Measurements from ENCODE around the gene P3H2.

P3H2 gene

GRCh38 chr3:190012784-190013183 lies 107.9 kb downstream of the P3H2 start:
- no peak overlapping the region for H3K4me2 ChIP-seq
- no peaks in the 10 kb centered on the region for H3K36me3 ChIP-seq (ENCODE audit: insufficient read depth)
- H3K4me1 ChIP-seq (ENCODE audit: low read depth, poor library complexity, severe bottlenecking) = no peaks in the 10 kb centered on the region
- no peaks in the 10 kb centered on the region for H4K20me1 ChIP-seq (ENCODE audit: insufficient read depth)
- no peak overlapping the region for H2AFZ ChIP-seq (ENCODE audit: low read depth)
- no peak overlapping the region for H3K9ac ChIP-seq
- no peak overlapping the region for H3K27ac ChIP-seq
- TF ChIP-seq CTCF (conservative IDR thresholded peaks at IDR 0.05; ENCODE audit: low read depth, low read length) = no peak
- no peak overlapping the region for H3K4me3 ChIP-seq (IDR thresholded peaks at IDR 0.05; ENCODE audit: insufficient read depth, low read depth, low read length)
- no peaks in the 10 kb centered on the region for H3K27me3 ChIP-seq (ENCODE audit: insufficient read depth, low read depth)
- H3K79me2 ChIP-seq (ENCODE audit: insufficient read depth, low read depth) = no peaks in the 10 kb centered on the region

- no peaks in the 10 kb centered on the region for H3K4me1 ChIP-seq (ENCODE audit: low read depth, poor library complexity, severe bottlenecking)
- no peak overlapping the region for H3K27ac ChIP-seq
- H3K9ac ChIP-seq = no peak overlapping the region
Observed at GRCh38 chr3:190012314-190012782, 108.3 kb downstream of the P3H2 start.

GRCh38 chr3:190010486-190010885 lies 110.2 kb downstream of the P3H2 start:
- no peaks in the 10 kb centered on the region for H4K20me1 ChIP-seq (ENCODE audit: insufficient read depth)

More at GRCh38 chr3:190012314-190012782, 108.3 kb downstream of the P3H2 start:
- no peak overlapping the region for H3K4me3 ChIP-seq (IDR thresholded peaks at IDR 0.05; ENCODE audit: insufficient read depth, low read depth, low read length)
- no peaks in the 10 kb centered on the region for H3K36me3 ChIP-seq (ENCODE audit: insufficient read depth)
- TF ChIP-seq CTCF (conservative IDR thresholded peaks at IDR 0.05; ENCODE audit: low read depth, low read length) = no peak
- no peaks in the 10 kb centered on the region for H4K20me1 ChIP-seq (ENCODE audit: insufficient read depth)
- no peak overlapping the region for H2AFZ ChIP-seq (ENCODE audit: low read depth)
- H3K4me2 ChIP-seq = no peak overlapping the region
- H3K79me2 ChIP-seq (ENCODE audit: insufficient read depth, low read depth) = no peaks in the 10 kb centered on the region
- H3K27me3 ChIP-seq (ENCODE audit: insufficient read depth, low read depth) = no peaks in the 10 kb centered on the region

GRCh38 chr3:190009614-190010013 lies 111.1 kb downstream of the P3H2 start:
- Histone ChIP-seq H3K4me3 (IDR thresholded peaks at IDR 0.05; ENCODE audit: insufficient read depth, low read depth, low read length) (no peak overlapping the region), H3K4me2 (no peak overlapping the region), H3K9ac (no peak overlapping the region), H3K27me3 (ENCODE audit: insufficient read depth, low read depth) (no peaks in the 10 kb centered on the region), H3K27ac (no peak overlapping the region), H2AFZ (ENCODE audit: low read depth) (no peak overlapping the region), H4K20me1 (ENCODE audit: insufficient read depth) (no peaks in the 10 kb centered on the region), H3K36me3 (ENCODE audit: insufficient read depth) (no peaks in the 10 kb centered on the region), H3K79me2 (ENCODE audit: insufficient read depth, low read depth) (no peaks in the 10 kb centered on the region), H3K4me1 (ENCODE audit: low read depth, poor library complexity, severe bottlenecking) (no peaks in the 10 kb centered on the region)
- TF ChIP-seq CTCF (conservative IDR thresholded peaks at IDR 0.05; ENCODE audit: low read depth, low read length) = no peak

More at GRCh38 chr3:190010486-190010885, 110.2 kb downstream of the P3H2 start:
- Histone ChIP-seq H3K9ac (no peak overlapping the region), H3K27me3 (ENCODE audit: insufficient read depth, low read depth) (no peaks in the 10 kb centered on the region), H3K36me3 (ENCODE audit: insufficient read depth) (no peaks in the 10 kb centered on the region), H2AFZ (ENCODE audit: low read depth) (no peak overlapping the region), H3K27ac (no peak overlapping the region), H3K4me3 (IDR thresholded peaks at IDR 0.05; ENCODE audit: insufficient read depth, low read depth, low read length) (no peak overlapping the region), H3K4me1 (ENCODE audit: low read depth, poor library complexity, severe bottlenecking) (no peaks in the 10 kb centered on the region), H3K79me2 (ENCODE audit: insufficient read depth, low read depth) (no peaks in the 10 kb centered on the region), H3K4me2 (no peak overlapping the region)
- TF ChIP-seq CTCF (conservative IDR thresholded peaks at IDR 0.05; ENCODE audit: low read depth, low read length) = no peak

All from KMS-11 (cell line).